ENCODE measurements around the gene TLR10.
"Not testable (repeated sequence)": the region's sequence is repeated elsewhere in the genome, so short reads cannot be mapped to it uniquely, and the experiment has no call there.

TLR10 gene

DNA sequence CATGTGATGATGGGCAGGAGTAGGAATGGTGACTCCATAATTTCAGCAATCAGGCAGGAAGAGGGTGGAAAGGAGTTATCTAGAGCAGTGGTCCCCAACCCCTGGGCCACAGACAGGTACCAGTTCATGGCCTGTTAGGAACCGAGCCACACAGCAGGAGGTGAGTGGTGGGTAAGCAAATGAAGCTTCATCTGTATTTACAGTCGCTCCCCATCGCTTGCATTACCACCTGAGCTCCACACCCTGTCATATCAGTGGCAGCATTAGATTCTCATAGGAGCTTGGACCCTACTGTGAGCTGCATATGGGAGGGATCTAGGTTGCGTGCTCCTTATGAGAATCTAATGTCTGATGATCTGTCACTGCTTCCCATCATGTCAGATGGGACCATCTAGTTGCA is 1.4 kb upstream of the TLR10 start:
- Histone ChIP-seq H3K27ac (no peak overlapping the region), H3K4me3 (ENCODE audit: low read depth, low read length) (no peak overlapping the region), H3K79me2 (no peaks in the 10 kb centered on the region), H3K36me3 (ENCODE audit: control insufficient read depth, insufficient read depth, low read length) (no peaks in the 10 kb centered on the region), H3K4me1 (no peaks in the 10 kb centered on the region), H3K9ac (no peak overlapping the region), H2AFZ (no peak overlapping the region), H3K9me3 (ENCODE audit: control insufficient read depth, low read length) (no peaks in the 10 kb centered on the region), H3K4me2 (ENCODE audit: low read length) (no peak overlapping the region), H3K27me3 (ENCODE audit: control insufficient read depth, insufficient read depth, low read length) (no peaks in the 10 kb centered on the region)
- no peak for TF ChIP-seq CTCF (IDR thresholded peaks at IDR 0.05)

- Histone ChIP-seq H3K9ac (no peak overlapping the region), H3K36me3 (ENCODE audit: control insufficient read depth, insufficient read depth, low read length) (no peaks in the 10 kb centered on the region), H3K9me3 (ENCODE audit: control insufficient read depth, low read length) (no peaks in the 10 kb centered on the region), H3K27ac (no peak overlapping the region), H3K4me1 (no peaks in the 10 kb centered on the region), H3K79me2 (no peaks in the 10 kb centered on the region), H2AFZ (no peak overlapping the region), H3K4me2 (ENCODE audit: low read length) (no peak overlapping the region), H3K27me3 (ENCODE audit: control insufficient read depth, insufficient read depth, low read length) (no peaks in the 10 kb centered on the region), H3K4me3 (ENCODE audit: low read depth, low read length) (no peak overlapping the region)
- no peak for TF ChIP-seq CTCF (IDR thresholded peaks at IDR 0.05)
Measured at GRCh38 chr4:38783109-38783460, 295 bp upstream of the TLR10 start.

- TF ChIP-seq CTCF (IDR thresholded peaks at IDR 0.05): no peak
- no peaks in the 10 kb centered on the region for H3K27me3 ChIP-seq (ENCODE audit: control insufficient read depth, insufficient read depth, low read length)
Measured at GRCh38 chr4:38781854-38782261, 932 bp downstream of the TLR10 start.

GRCh38 chr4:38780833-38781484 is 1.8 kb downstream of the TLR10 start:
- Histone ChIP-seq H3K4me3 (ENCODE audit: low read depth, low read length) (no peak overlapping the region), H3K36me3 (ENCODE audit: control insufficient read depth, insufficient read depth, low read length) (no peaks in the 10 kb centered on the region), H3K9ac (no peak overlapping the region), H3K79me2 (no peaks in the 10 kb centered on the region), H2AFZ (no peak overlapping the region), H3K27me3 (ENCODE audit: control insufficient read depth, insufficient read depth, low read length) (no peaks in the 10 kb centered on the region), H3K4me2 (ENCODE audit: low read length) (no peak overlapping the region), H3K27ac (no peak overlapping the region), H3K9me3 (ENCODE audit: control insufficient read depth, low read length) (no peaks in the 10 kb centered on the region), H3K4me1 (no peaks in the 10 kb centered on the region)
- no peak for TF ChIP-seq CTCF (IDR thresholded peaks at IDR 0.05)

More at GRCh38 chr4:38781854-38782261, 932 bp downstream of the TLR10 start:
- Histone ChIP-seq H3K9me3 (ENCODE audit: control insufficient read depth, low read length) (no peaks in the 10 kb centered on the region), H3K4me2 (ENCODE audit: low read length) (no peak overlapping the region), H3K79me2 (no peaks in the 10 kb centered on the region), H3K36me3 (ENCODE audit: control insufficient read depth, insufficient read depth, low read length) (no peaks in the 10 kb centered on the region), H3K27ac (no peak overlapping the region), H3K9ac (no peak overlapping the region), H2AFZ (no peak overlapping the region), H3K4me1 (no peaks in the 10 kb centered on the region), H3K4me3 (ENCODE audit: low read depth, low read length) (no peak overlapping the region)

DNA sequence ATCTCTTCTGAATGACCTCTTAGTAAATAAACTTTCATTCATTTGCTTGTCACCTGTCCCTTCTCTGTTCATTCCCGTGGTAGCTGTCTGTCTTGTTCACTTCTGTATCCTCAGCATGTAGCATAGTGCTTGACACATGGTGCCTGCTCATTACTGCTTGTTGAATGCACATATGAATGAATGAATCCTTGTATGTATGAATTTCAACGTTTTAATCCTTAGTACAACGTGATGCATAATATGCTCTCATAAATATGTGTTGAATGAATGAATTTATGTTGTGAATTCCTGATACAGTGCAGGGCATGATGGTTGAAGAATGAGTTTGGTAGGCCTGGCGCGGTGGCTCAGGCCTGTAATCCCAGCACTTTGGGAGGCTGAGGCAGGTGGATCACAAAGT is 3.0 kb downstream of the TLR10 start:
- H3K9ac ChIP-seq: no peak overlapping the region
- H2AFZ ChIP-seq: no peak overlapping the region
- H3K36me3 ChIP-seq (ENCODE audit: control insufficient read depth, insufficient read depth, low read length): no peaks in the 10 kb centered on the region
- H3K9me3 ChIP-seq (ENCODE audit: control insufficient read depth, low read length): no peaks in the 10 kb centered on the region
- no peak overlapping the region for H3K4me2 ChIP-seq (ENCODE audit: low read length)
- no peak for TF ChIP-seq CTCF (IDR thresholded peaks at IDR 0.05)
- H3K27ac ChIP-seq: no peak overlapping the region
- no peaks in the 10 kb centered on the region for H3K27me3 ChIP-seq (ENCODE audit: control insufficient read depth, insufficient read depth, low read length)
- no peaks in the 10 kb centered on the region for H3K79me2 ChIP-seq
- H3K4me1 ChIP-seq: no peaks in the 10 kb centered on the region
- H3K4me3 ChIP-seq (ENCODE audit: low read depth, low read length): no peak overlapping the region

GRCh38 chr4:38777925-38778324 is 4.9 kb downstream of the TLR10 start:
- not testable (repeated sequence) for H3K27ac ChIP-seq; H3K79me2 ChIP-seq; H3K4me1 ChIP-seq; H3K4me2 ChIP-seq (ENCODE audit: low read length); H3K9me3 ChIP-seq (ENCODE audit: control insufficient read depth, low read length); H3K27me3 ChIP-seq (ENCODE audit: control insufficient read depth, insufficient read depth, low read length); H3K4me3 ChIP-seq (ENCODE audit: low read depth, low read length); H3K9ac ChIP-seq; H3K36me3 ChIP-seq (ENCODE audit: control insufficient read depth, insufficient read depth, low read length); H2AFZ ChIP-seq

All from parathyroid adenoma (tissue), 2 donors.